SK-N-MC (cell line): ENCODE results near the gene NUDT4B.
"Not testable (repeated sequence)": the region's sequence is repeated elsewhere in the genome, so short reads cannot be mapped to it uniquely, and the experiment has no call there.

Source experiments
- EZH2 ChIP-seq: fragments of 200-600 bp; sonication (generic); IDR thresholded peaks from one replicate; pipeline ENCODE4 v1.6.1; 2017; ENCODE audit warnings: antibody characterized with exemption
- POLR2AphosphoS5 ChIP-seq: IDR thresholded peaks from 2 replicates; pipeline ENCODE4 v1.6.1; 2012; ENCODE audit warnings: mild to moderate bottlenecking, low read depth, low read length, borderline replicate concordance

GRCh38 chr1:148791543-148792099 is 43.0 kb downstream of the NUDT4B start:
- not testable (repeated sequence) for TF ChIP-seq POLR2AphosphoS5, EZH2
